AG09309 (cell line): ENCODE measurements around the gene SETD3.

Experiments
- DNase-seq: peaks from one replicate; pipeline ENCODE4 v3.0.0-alpha.2; 2010; ENCODE audit warnings: low read depth
- H3K4me3 ChIP-seq: 2 replicates; pipeline ENCODE4 v1.5.1; 2011; ENCODE audit warnings: mild to moderate bottlenecking, low read depth, low read length, moderate library complexity; ENCODE audit not compliant: control insufficient read depth
- CTCF ChIP-seq: IDR thresholded peaks from 2 replicates; pipeline ENCODE4 v1.5.1; 2011; ENCODE audit warnings: mild to moderate bottlenecking, low read depth, low read length, inconsistent platforms; ENCODE audit not compliant: insufficient read depth, control insufficient read depth; ENCODE audit errors: missing control alignments

Gene SETD3

GRCh38 chr14:99356031-99356608 is 124.5 kb downstream of the SETD3 start:
- DNase-seq = no peak
- no peak overlapping the region for H3K4me3 ChIP-seq
- no peak for TF ChIP-seq CTCF

GRCh38 chr14:99354166-99354875 is 126.3 kb downstream of the SETD3 start:
- DNase-seq = no peak
- no peak overlapping the region for H3K4me3 ChIP-seq
- no peak for TF ChIP-seq CTCF

- DNase-seq = no peak
- no peak overlapping the region for H3K4me3 ChIP-seq
- TF ChIP-seq CTCF = no peak
Observed at GRCh38 chr14:99352688-99353280, 127.9 kb downstream of the SETD3 start.

- no peak for TF ChIP-seq CTCF
Observed at GRCh38 chr14:99351166-99352007, 129.3 kb downstream of the SETD3 start.

GRCh38 chr14:99350751-99351150 is 129.9 kb downstream of the SETD3 start:
- TF ChIP-seq CTCF = no peak
- DNase-seq = no peak
- no peak overlapping the region for H3K4me3 ChIP-seq

More at GRCh38 chr14:99351166-99352007, 129.3 kb downstream of the SETD3 start:
- H3K4me3 ChIP-seq = no peak overlapping the region
- DNase-seq = no peak

- no peak for DNase-seq
- no peak for TF ChIP-seq CTCF
- no peak overlapping the region for H3K4me3 ChIP-seq
Observed at GRCh38 chr14:99349721-99350495, 130.8 kb downstream of the SETD3 start.
